Liver (tissue), 9 donors: ENCODE measurements around the gene ITIH4. TPM values are rescaled to one million over a fixed set of nuclear protein-coding genes. Genes with fewer than 3 reads are reported as not detected.

ENCODE experiments used
- DNase-seq: peaks from one replicate; pipeline ENCODE4 v3.0.0-alpha.2; 2017; ENCODE audit warnings: low spot score
- H3K27ac ChIP-seq, 2 donors: one replicate each; pipeline ENCODE4 v1.7.0; 2013; ENCODE audit warnings: inconsistent platforms in 2 of 2, low read length in 2 of 2, control low read depth in 1 of 2, low read depth in 1 of 2, mild to moderate bottlenecking in 1 of 2
- H3K27me3 ChIP-seq, 4 donors: one replicate each; pipeline versions ENCODE4 v1.6.1 to v1.7.0; 2013; ENCODE audit warnings: low read length in 3 of 4, inconsistent platforms in 1 of 4, mild to moderate bottlenecking in 1 of 4, moderate library complexity in 1 of 4; ENCODE audit not compliant: control insufficient read depth in 4 of 4, insufficient read depth in 4 of 4
- H3K36me3 ChIP-seq, 4 donors: one replicate each; pipeline versions ENCODE4 v1.6.1 to v1.7.0; 2013; ENCODE audit warnings: low read length in 3 of 4, mild to moderate bottlenecking in 3 of 4, low read depth in 1 of 4, moderate library complexity in 1 of 4; ENCODE audit not compliant: control insufficient read depth in 4 of 4, insufficient read depth in 3 of 4
- H3K4me1 ChIP-seq, 4 donors: one replicate each; pipeline versions ENCODE4 v1.6.1 to v1.7.0; 2013; ENCODE audit warnings: low read length in 3 of 4, mild to moderate bottlenecking in 3 of 4, moderate library complexity in 1 of 4; ENCODE audit not compliant: control insufficient read depth in 4 of 4, insufficient read depth in 4 of 4
- H3K4me3 ChIP-seq, 3 donors: one replicate each; pipeline versions ENCODE4 v1.6.1 to v1.7.0; 2013; ENCODE audit warnings: low read length in 3 of 3, control low read depth in 1 of 3, low read depth in 1 of 3, mild to moderate bottlenecking in 1 of 3
- H3K9ac ChIP-seq, 2 donors: one replicate each; pipeline ENCODE4 v1.7.0; 2013; ENCODE audit warnings: low read length in 2 of 2, mild to moderate bottlenecking in 2 of 2, moderate library complexity in 2 of 2, control low read depth in 1 of 2, low read depth in 1 of 2
- H3K9me3 ChIP-seq, 4 donors: one replicate each; pipeline versions ENCODE4 v1.6.1 to v1.7.0; 2013; ENCODE audit warnings: low read length in 3 of 4; ENCODE audit not compliant: control insufficient read depth in 4 of 4
- ATF3 ChIP-seq: IDR thresholded peaks from 2 replicates; pipeline ENCODE4 v1.6.1; 2016; ENCODE audit warnings: antibody characterized with exemption
- CTCF ChIP-seq: fragments of 150-350 bp; IDR thresholded peaks from 2 replicates; pipeline ENCODE4 v1.5.1; 2017; ENCODE audit warnings: improper control_type of control experiment, low read depth, low read length; ENCODE audit not compliant: missing input control
- EGR1 ChIP-seq, 2 donors: IDR thresholded peaks; 2 replicates each; pipeline ENCODE4 v1.6.1; 2016 to 2018; ENCODE audit warnings: antibody characterized with exemption in 2 of 2, low read depth in 2 of 2
- FOXA1 ChIP-seq: IDR thresholded peaks from 2 replicates; pipeline ENCODE4 v1.6.1; 2016; ENCODE audit warnings: antibody characterized with exemption
- FOXA2 ChIP-seq: IDR thresholded peaks from 2 replicates; pipeline ENCODE4 v1.6.1; 2016; ENCODE audit warnings: antibody characterized with exemption
- GABPA ChIP-seq, 2 donors: IDR thresholded peaks in 1 of 2; conservative IDR thresholded peaks in 1 of 2; 2 replicates each; pipeline ENCODE4 v1.6.1; 2016; ENCODE audit warnings: antibody characterized with exemption in 2 of 2, mild to moderate bottlenecking in 1 of 2, moderate library complexity in 1 of 2
- HNF4A ChIP-seq, 2 donors: conservative IDR thresholded peaks; 2 replicates each; pipeline ENCODE4 v1.6.1; 2016; ENCODE audit warnings: antibody characterized with exemption in 2 of 2, mild to moderate bottlenecking in 2 of 2
- JUND ChIP-seq, 2 donors: IDR thresholded peaks; 2 replicates each; pipeline ENCODE4 v1.6.1; 2016; ENCODE audit warnings: antibody characterized with exemption in 2 of 2
- NR2F2 ChIP-seq: IDR thresholded peaks from 2 replicates; pipeline ENCODE4 v1.6.1; 2016; ENCODE audit warnings: antibody characterized with exemption
- RAD21 ChIP-seq, 2 donors: IDR thresholded peaks; 2 replicates each; pipeline ENCODE4 v1.6.1; 2016; ENCODE audit warnings: antibody characterized with exemption in 2 of 2, mild to moderate bottlenecking in 2 of 2
- REST ChIP-seq: IDR thresholded peaks from 2 replicates; pipeline ENCODE4 v1.6.1; 2016; ENCODE audit warnings: antibody characterized with exemption, mild to moderate bottlenecking
- RXRA ChIP-seq, 2 donors: IDR thresholded peaks; 2 replicates each; pipeline ENCODE4 v1.6.1; 2017 to 2018; ENCODE audit warnings: antibody characterized with exemption in 2 of 2, mild to moderate bottlenecking in 1 of 2
- YY1 ChIP-seq: IDR thresholded peaks from 2 replicates; pipeline ENCODE4 v1.6.1; 2016; ENCODE audit warnings: antibody characterized with exemption, mild to moderate bottlenecking
- ZBTB33 ChIP-seq: IDR thresholded peaks from 2 replicates; pipeline ENCODE4 v1.6.1; 2016; ENCODE audit warnings: antibody characterized with exemption
- WGBS: extraction: QIAGEN DNeasy Blood & Tissue Kit; methylation state at CpG from one replicate; pipeline ENCODE4 v1.1.7; 2013; 5-methylcytosine and 5-hydroxymethylcytosine counted together
- polyA plus RNA-seq, 2 donors: library from polyadenylated mRNA; stranded (reverse) in 1 of 2; unstranded in 1 of 2; fragments of 200-250 nt in 1 of 2; fragments of >200 nt in 1 of 2; fragmentation: Nextera tagmentation in 1 of 2; extraction: Ambion mirVana in 1 of 2; gene quantifications; one replicate each; pipeline versions ENCODE4 v1.2.1 to v1.2.3, GENCODE V29; 2013 to 2015
- total RNA-seq, 2 donors: library from RNA; depleted of rRNA; stranded (reverse); fragments of >200 nt; gene quantifications; one replicate each; pipeline ENCODE4 v1.2.3, GENCODE V29; 2014
- donor health status: healthy.
- donor health status: healthy.
- donor health status: healthy.
- donor health status: healthy.
- donor health status: healthy.

Gene ITIH4
- total and polyA plus RNA-seq, 4 donors, result 447 to 3,354 (median 2,410) TPM

DNA sequence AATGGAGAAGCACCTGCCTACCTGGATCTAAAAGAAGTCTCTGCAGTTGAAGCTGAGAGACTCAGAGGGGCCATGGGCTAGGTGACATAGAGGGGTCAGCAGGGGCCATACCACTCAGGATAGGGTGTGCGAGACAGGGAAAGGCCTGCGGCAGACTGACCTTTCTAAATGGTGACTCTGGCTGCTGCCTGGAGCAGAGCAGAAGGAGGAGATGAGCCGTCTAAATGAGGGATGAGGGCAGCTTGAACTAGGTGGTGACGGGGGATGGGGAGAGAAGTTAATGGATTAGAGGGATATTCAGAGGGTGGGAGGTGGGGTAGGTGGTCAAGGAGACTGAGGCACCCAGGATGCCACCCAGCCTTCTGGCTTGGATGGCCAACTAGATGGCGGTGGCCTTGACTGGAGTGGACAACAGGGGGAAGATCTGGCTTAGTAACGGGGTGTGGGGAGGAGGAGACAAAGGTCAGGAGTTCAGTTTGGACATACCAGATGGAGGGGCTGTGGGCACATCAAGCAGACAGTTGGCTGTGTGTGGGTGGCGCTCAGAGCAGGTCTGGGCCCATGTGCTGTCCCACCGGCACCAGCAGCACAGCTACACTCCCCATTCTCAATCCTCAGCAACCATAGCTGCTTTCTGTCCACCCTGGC, 56.3 kb downstream of the ITIH4 start:
- DNase-seq, result no peak
- 55% methylated on average over 8 of the region's 8 CpGs for WGBS
- H3K4me3 ChIP-seq, result peak overlapping the region in 2 of 3 donors; percentile 51 to 63
- no peaks in the 10 kb centered on the region for H3K9me3 ChIP-seq
- peaks cover 0 to 4% (median 0%) of the 10 kb centered on the region in 4 donors for H3K36me3 ChIP-seq
- H3K9ac ChIP-seq, result no peak overlapping the region
- H3K27ac ChIP-seq, result peak overlapping the region; percentile 92 to 99
- peaks cover 4 to 73% (median 56%) of the 10 kb centered on the region in 4 donors for H3K4me1 ChIP-seq
- TF ChIP-seq HNF4A (conservative IDR thresholded peaks at IDR 0.05), result peak in 1 of 2 donors; percentile 10
- TF ChIP-seq ZBTB33, result no peak
- no peaks in the 10 kb centered on the region for H3K27me3 ChIP-seq

DNA sequence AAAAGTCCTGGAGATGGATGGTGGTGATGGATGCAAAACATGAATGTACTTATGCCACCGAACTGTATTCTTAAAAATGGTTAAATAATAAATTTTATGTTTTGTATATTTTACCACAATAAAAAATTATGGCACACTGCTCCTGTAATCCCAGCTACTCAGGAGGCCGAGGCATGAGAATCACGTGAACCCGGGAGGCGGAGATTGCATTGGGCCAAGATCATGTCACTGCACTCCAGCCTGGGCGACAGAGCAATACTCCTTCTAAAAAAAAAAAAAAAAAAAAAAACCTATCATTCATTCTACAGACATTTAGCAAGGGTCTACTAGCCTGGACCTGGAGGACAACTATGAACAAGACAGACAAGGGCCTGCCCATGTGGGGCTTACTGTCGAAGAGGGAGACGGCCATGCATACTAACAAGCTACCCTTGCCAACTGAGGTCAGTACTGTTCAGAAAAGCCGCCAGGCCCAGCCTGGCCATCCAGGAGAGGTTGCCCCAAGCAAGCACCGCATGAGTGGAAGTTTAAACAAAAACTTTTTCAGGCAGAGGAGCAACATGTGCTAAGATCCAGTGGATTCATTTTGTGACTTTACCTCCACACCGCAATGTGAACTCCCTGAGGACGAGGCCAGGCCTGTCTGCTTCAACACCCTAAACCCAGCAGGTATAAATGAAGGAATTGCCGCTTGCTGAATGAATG, 57.0 kb downstream of the ITIH4 start:
- 48% methylated on average over 13 of the region's 13 CpGs for WGBS

GRCh38 chr3:52771702-52772101, 58.8 kb downstream of the ITIH4 start:
- H3K36me3 ChIP-seq, result peaks cover 0 to 14% (median 4%) of the 10 kb centered on the region in 4 donors
- peaks cover 5 to 64% (median 56%) of the 10 kb centered on the region in 4 donors for H3K4me1 ChIP-seq
- peak overlapping the region in 1 of 2 donors; percentile 5 for H3K27ac ChIP-seq
- H3K9me3 ChIP-seq, result no peaks in the 10 kb centered on the region
- 90% methylated on average over 10 of the region's 10 CpGs for WGBS
- H3K9ac ChIP-seq, result no peak overlapping the region
- no peaks in the 10 kb centered on the region for H3K27me3 ChIP-seq
- DNase-seq, result no peak
- H3K4me3 ChIP-seq, result no peak overlapping the region
- TF ChIP-seq HNF4A (conservative IDR thresholded peaks at IDR 0.05) (no peak), FOXA2 (no peak), CTCF (no peak), YY1 (no peak), JUND (IDR thresholded peaks at IDR 0.05) (no peak), FOXA1 (no peak), RXRA (IDR thresholded peaks at IDR 0.05) (no peak), NR2F2 (no peak), REST (no peak), ZBTB33 (no peak), EGR1 (IDR thresholded peaks at IDR 0.05; ENCODE audit: low read depth in 2 of 2) (no peak), GABPA (IDR thresholded peaks at IDR 0.05 in 1 of 2, conservative IDR thresholded peaks at IDR 0.05 in 1 of 2) (no peak), ATF3 (no peak)

More for the DNA sequence above, 57.0 kb downstream of the ITIH4 start:
- peak; percentile 38 for TF ChIP-seq YY1
- peak; percentile 18 to 57 for TF ChIP-seq RXRA (IDR thresholded peaks at IDR 0.05)
- peak in 1 of 2 donors; percentile 20 for TF ChIP-seq HNF4A (conservative IDR thresholded peaks at IDR 0.05)
- peak in 1 of 2 donors; percentile 6 for TF ChIP-seq RAD21 (IDR thresholded peaks at IDR 0.05)
- TF ChIP-seq ATF3, result no peak
- Histone ChIP-seq H3K4me3 (no peak overlapping the region), H3K9me3 (no peaks in the 10 kb centered on the region), H3K4me1 (peaks cover 4 to 66% (median 56%) of the 10 kb centered on the region in 4 donors), H3K9ac (no peak overlapping the region), H3K27ac (peak overlapping the region; percentile 92 to 99), H3K27me3 (no peaks in the 10 kb centered on the region), H3K36me3 (peaks cover 0 to 4% (median under 1%) of the 10 kb centered on the region in 4 donors)
- DNase-seq, result no peak
